MM.1S (cell line): Measurements from ENCODE around the gene ZNF768.

Experiments used
- EZH2 ChIP-seq: fragments of 300-600 bp; sonication (generic); optimal IDR thresholded peaks from 2 replicates; pipeline ENCODE3; 2017; ENCODE audit warnings: low read depth, mild to moderate bottlenecking, antibody characterized with exemption, low read length, mixed read lengths
- EZH2phosphoT487 ChIP-seq: fragments of 300-600 bp; sonication (generic); IDR thresholded peaks from 2 replicates; pipeline ENCODE4 v1.6.1; 2018; ENCODE audit warnings: antibody characterized with exemption, low read length
- TF ChIP-seq, protein P1 (sequence below): fragments of 300-600 bp; sonication (generic); IDR thresholded peaks from 2 replicates; pipeline ENCODE4 v1.5.1; 2016; ENCODE audit warnings: antibody characterized with exemption, low read length, mixed read lengths

DNA sequence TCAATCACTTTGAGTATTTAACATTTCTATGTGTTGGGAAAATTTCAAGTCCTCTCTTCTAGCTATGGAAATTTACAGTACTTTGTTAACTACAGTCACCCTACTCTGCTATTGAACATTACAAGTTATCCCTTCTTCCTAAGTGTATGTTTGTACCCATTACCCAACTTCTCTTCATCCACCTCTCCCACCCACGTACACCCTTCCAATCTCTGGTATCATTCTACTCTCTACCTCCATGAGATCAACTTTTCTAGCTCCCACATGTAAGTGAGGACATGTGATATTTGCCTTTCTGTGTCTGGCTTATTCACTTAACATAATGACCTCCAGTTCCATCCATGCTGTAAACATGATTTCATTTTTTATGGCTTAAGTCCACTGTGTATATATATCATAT, 48.3 kb upstream of the ZNF768 start:
- TF ChIP-seq, protein P1, sequence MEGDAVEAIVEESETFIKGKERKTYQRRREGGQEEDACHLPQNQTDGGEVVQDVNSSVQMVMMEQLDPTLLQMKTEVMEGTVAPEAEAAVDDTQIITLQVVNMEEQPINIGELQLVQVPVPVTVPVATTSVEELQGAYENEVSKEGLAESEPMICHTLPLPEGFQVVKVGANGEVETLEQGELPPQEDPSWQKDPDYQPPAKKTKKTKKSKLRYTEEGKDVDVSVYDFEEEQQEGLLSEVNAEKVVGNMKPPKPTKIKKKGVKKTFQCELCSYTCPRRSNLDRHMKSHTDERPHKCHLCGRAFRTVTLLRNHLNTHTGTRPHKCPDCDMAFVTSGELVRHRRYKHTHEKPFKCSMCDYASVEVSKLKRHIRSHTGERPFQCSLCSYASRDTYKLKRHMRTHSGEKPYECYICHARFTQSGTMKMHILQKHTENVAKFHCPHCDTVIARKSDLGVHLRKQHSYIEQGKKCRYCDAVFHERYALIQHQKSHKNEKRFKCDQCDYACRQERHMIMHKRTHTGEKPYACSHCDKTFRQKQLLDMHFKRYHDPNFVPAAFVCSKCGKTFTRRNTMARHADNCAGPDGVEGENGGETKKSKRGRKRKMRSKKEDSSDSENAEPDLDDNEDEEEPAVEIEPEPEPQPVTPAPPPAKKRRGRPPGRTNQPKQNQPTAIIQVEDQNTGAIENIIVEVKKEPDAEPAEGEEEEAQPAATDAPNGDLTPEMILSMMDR: no peak
- TF ChIP-seq EZH2 (no peak), EZH2phosphoT487 (no peak)
